SK-MEL-5 (cell line): ENCODE measurements around the gene CEACAM19. TPM values are rescaled to one million over a fixed set of nuclear protein-coding genes. Genes with fewer than 3 reads are reported as not detected.
"Not testable (repeated sequence)": the region's sequence is repeated elsewhere in the genome, so short reads cannot be mapped to it uniquely, and the experiment has no call there.

Experiments used
- DNase-seq: peaks from one replicate; pipeline ENCODE4 v3.0.0-alpha.2; 2016; ENCODE audit warnings: low read depth, low spot score
- in situ Hi-C: cut with HindIII; loops from 2 replicates; pipeline ENCODE4 v1.10.0; 2016; ENCODE audit warnings: low sequenced_read_pairs, high pct_unique_total_duplicates, low pct_unique_long_range_greater_than_20kb
- total RNA-seq: library from RNA; depleted of rRNA; stranded (reverse); fragments of >200 nt; shearing (Covaris generic); gene quantifications from 2 replicates; pipeline ENCODE4 v1.2.3, GENCODE V29; 2014

Gene CEACAM19
- total RNA-seq, 1 experiment from 2014 or later, result 0.16 TPM

- DNase-seq, result no peak
- in situ Hi-C loops, result no loop called here
Measured at GRCh38 chr19:44664976-44665375, 6.3 kb upstream of the CEACAM19 start.

GRCh38 chr19:44666852-44667556 is 4.3 kb upstream of the CEACAM19 start:
- in situ Hi-C loops, result no loop called here
- DNase-seq, result no peak

GRCh38 chr19:44668985-44669764 is 2.1 kb upstream of the CEACAM19 start:
- in situ Hi-C loops, result no loop called here
- no peak for DNase-seq

- DNase-seq, in situ Hi-C loops: not testable (repeated sequence)
Measured at GRCh38 chr19:44670027-44670426, 1.3 kb upstream of the CEACAM19 start.

- in situ Hi-C loops, result no loop called here
- peak; percentile 10 for DNase-seq
Measured at GRCh38 chr19:44672226-44672625, 944 bp downstream of the CEACAM19 start.

- in situ Hi-C loops, result no loop called here
- DNase-seq, result no peak
Measured at GRCh38 chr19:44673510-44673909, 2.2 kb downstream of the CEACAM19 start.

GRCh38 chr19:44675521-44675920 is 4.2 kb downstream of the CEACAM19 start:
- in situ Hi-C loops, result no loop called here

GRCh38 chr19:44677019-44677811 is 5.9 kb downstream of the CEACAM19 start:
- in situ Hi-C loops, result no loop called here
- DNase-seq, result peak; percentile 53

More at GRCh38 chr19:44675521-44675920, 4.2 kb downstream of the CEACAM19 start:
- no peak for DNase-seq

GRCh38 chr19:44680536-44680935 is 9.3 kb downstream of the CEACAM19 start:
- DNase-seq, result no peak
- in situ Hi-C loops, result no loop called here

- in situ Hi-C loops, result no loop called here
- no peak for DNase-seq
Measured at GRCh38 chr19:44681992-44682790, 10.9 kb downstream of the CEACAM19 start.

- no peak for DNase-seq
- in situ Hi-C loops, result no loop called here
Measured at GRCh38 chr19:44682807-44683206, 11.5 kb downstream of the CEACAM19 start.

GRCh38 chr19:44683434-44684210 is 12.3 kb downstream of the CEACAM19 start:
- no peak for DNase-seq
- in situ Hi-C loops, result no loop called here

- DNase-seq, in situ Hi-C loops: not testable (repeated sequence)
Measured at GRCh38 chr19:44684396-44684795, 13.1 kb downstream of the CEACAM19 start.

GRCh38 chr19:44684892-44685863 is 13.9 kb downstream of the CEACAM19 start:
- DNase-seq, result peak; percentile 59
- in situ Hi-C loops, result no loop called here

- in situ Hi-C loops, result no loop called here
- DNase-seq, result no peak
Measured at GRCh38 chr19:44685877-44686276, 14.6 kb downstream of the CEACAM19 start.

- DNase-seq, result no peak
- in situ Hi-C loops, result no loop called here
Measured at GRCh38 chr19:44686896-44687295, 15.6 kb downstream of the CEACAM19 start.
